ENCODE results near the gene SLX9.

DNA sequence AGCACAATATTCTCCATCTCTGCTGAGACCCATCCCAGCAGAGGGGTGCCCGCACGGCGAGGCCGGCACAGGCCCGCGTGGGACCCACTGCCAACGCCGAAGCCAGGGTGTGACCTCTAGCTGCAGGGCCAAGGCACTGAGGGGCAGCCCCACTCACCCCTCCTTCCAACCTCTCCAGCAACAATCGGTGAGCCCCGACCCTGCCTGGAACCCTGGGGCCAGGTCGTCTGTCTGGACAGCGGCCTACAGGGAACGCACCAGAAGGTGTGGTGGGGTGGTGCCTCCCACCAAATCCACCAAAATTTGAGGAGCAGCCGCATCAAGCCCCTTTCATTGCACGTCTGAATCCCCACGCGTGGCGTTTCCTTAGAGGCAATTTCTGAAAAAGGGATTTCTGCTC is 71.6 kb downstream of the SLX9 start:
- no peak for TF ChIP-seq GATA2 (CRISPR knock-in tag; IDR thresholded peaks at IDR 0.05)
- TF ChIP-seq RFX5 (IDR thresholded peaks at IDR 0.05; ENCODE audit: low read length): no peak
- TF ChIP-seq, protein P1, sequence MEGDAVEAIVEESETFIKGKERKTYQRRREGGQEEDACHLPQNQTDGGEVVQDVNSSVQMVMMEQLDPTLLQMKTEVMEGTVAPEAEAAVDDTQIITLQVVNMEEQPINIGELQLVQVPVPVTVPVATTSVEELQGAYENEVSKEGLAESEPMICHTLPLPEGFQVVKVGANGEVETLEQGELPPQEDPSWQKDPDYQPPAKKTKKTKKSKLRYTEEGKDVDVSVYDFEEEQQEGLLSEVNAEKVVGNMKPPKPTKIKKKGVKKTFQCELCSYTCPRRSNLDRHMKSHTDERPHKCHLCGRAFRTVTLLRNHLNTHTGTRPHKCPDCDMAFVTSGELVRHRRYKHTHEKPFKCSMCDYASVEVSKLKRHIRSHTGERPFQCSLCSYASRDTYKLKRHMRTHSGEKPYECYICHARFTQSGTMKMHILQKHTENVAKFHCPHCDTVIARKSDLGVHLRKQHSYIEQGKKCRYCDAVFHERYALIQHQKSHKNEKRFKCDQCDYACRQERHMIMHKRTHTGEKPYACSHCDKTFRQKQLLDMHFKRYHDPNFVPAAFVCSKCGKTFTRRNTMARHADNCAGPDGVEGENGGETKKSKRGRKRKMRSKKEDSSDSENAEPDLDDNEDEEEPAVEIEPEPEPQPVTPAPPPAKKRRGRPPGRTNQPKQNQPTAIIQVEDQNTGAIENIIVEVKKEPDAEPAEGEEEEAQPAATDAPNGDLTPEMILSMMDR (IDR thresholded peaks at IDR 0.05): no peak
- TF ChIP-seq, protein P2, sequence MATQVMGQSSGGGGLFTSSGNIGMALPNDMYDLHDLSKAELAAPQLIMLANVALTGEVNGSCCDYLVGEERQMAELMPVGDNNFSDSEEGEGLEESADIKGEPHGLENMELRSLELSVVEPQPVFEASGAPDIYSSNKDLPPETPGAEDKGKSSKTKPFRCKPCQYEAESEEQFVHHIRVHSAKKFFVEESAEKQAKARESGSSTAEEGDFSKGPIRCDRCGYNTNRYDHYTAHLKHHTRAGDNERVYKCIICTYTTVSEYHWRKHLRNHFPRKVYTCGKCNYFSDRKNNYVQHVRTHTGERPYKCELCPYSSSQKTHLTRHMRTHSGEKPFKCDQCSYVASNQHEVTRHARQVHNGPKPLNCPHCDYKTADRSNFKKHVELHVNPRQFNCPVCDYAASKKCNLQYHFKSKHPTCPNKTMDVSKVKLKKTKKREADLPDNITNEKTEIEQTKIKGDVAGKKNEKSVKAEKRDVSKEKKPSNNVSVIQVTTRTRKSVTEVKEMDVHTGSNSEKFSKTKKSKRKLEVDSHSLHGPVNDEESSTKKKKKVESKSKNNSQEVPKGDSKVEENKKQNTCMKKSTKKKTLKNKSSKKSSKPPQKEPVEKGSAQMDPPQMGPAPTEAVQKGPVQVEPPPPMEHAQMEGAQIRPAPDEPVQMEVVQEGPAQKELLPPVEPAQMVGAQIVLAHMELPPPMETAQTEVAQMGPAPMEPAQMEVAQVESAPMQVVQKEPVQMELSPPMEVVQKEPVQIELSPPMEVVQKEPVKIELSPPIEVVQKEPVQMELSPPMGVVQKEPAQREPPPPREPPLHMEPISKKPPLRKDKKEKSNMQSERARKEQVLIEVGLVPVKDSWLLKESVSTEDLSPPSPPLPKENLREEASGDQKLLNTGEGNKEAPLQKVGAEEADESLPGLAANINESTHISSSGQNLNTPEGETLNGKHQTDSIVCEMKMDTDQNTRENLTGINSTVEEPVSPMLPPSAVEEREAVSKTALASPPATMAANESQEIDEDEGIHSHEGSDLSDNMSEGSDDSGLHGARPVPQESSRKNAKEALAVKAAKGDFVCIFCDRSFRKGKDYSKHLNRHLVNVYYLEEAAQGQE (IDR thresholded peaks at IDR 0.05; ENCODE audit: low read depth, low read length): no peak
- TF ChIP-seq FOXJ3 (CRISPR knock-in tag; IDR thresholded peaks at IDR 0.05): no peak
- no peak for TF ChIP-seq SMC3 (IDR thresholded peaks at IDR 0.05; ENCODE audit: low read depth, low read length)
- TF ChIP-seq FOXM1 (IDR thresholded peaks at IDR 0.05; ENCODE audit: low read depth): no peak
- no peak for TF ChIP-seq POLR2AphosphoS5 (IDR thresholded peaks at IDR 0.05; ENCODE audit: low read depth, low read length)
- TF ChIP-seq GABPA (IDR thresholded peaks at IDR 0.05; ENCODE audit: low read depth): no peak
- TF ChIP-seq RAD21 (IDR thresholded peaks at IDR 0.05; ENCODE audit: low read length): no peak
- TF ChIP-seq, protein P3, sequence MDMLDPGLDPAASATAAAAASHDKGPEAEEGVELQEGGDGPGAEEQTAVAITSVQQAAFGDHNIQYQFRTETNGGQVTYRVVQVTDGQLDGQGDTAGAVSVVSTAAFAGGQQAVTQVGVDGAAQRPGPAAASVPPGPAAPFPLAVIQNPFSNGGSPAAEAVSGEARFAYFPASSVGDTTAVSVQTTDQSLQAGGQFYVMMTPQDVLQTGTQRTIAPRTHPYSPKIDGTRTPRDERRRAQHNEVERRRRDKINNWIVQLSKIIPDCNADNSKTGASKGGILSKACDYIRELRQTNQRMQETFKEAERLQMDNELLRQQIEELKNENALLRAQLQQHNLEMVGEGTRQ (IDR thresholded peaks at IDR 0.05; ENCODE audit: borderline replicate concordance, low read depth, low read length): no peak
- no peak for TF ChIP-seq RCOR1 (IDR thresholded peaks at IDR 0.05; ENCODE audit: low read length)

All from SK-N-SH (cell line).